HG03066 (cell line): ENCODE results near the gene C12orf76.

Experiments used
- ATAC-seq: cut with Tn5 transposase; IDR thresholded peaks from one replicate; pipeline ENCODE4 v1.9.1; 2021; ENCODE audit warnings: low read depth; ENCODE audit not compliant: unreplicated experiment

C12orf76 gene

GRCh38 chr12:109998241-109998903 is 50.0 kb downstream of the C12orf76 start:
- no peak for ATAC-seq

DNA sequence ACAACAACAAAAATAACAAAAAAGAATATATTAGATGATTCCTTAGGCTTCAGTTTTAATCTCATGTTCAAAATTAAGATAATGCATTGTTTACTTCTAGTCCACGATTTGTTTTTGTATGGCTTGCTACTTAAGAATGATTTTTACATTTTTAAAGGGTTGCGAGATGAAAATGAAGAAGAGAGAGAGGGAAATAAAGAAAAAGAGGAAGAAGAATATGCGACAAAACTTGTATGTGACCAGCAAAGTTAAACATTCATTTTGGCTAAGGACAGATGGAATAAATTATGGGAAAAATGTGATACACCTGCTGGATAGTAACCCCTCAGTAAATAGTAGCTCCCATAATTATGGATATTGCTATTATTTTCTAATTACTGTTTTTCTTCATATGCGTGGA is 50.9 kb downstream of the C12orf76 start:
- ATAC-seq, result no peak

DNA sequence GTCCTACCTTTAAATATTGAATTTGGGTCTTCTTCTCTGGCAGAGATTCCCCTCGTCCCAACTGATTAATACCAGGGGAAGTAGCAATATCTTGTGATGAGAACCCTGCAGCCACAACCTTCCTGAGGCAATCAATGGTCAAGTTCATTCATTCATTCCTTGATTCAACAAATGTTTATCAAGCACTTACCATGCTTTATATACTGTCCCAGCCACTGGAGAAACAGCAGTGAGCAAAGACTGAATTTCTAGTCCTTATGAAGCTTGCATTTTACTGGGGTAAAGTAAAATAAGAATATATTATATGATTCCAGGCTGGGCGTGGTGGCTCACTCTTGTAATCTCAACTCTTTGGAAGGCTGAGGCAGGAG is 51.9 kb downstream of the C12orf76 start:
- ATAC-seq, result no peak

DNA sequence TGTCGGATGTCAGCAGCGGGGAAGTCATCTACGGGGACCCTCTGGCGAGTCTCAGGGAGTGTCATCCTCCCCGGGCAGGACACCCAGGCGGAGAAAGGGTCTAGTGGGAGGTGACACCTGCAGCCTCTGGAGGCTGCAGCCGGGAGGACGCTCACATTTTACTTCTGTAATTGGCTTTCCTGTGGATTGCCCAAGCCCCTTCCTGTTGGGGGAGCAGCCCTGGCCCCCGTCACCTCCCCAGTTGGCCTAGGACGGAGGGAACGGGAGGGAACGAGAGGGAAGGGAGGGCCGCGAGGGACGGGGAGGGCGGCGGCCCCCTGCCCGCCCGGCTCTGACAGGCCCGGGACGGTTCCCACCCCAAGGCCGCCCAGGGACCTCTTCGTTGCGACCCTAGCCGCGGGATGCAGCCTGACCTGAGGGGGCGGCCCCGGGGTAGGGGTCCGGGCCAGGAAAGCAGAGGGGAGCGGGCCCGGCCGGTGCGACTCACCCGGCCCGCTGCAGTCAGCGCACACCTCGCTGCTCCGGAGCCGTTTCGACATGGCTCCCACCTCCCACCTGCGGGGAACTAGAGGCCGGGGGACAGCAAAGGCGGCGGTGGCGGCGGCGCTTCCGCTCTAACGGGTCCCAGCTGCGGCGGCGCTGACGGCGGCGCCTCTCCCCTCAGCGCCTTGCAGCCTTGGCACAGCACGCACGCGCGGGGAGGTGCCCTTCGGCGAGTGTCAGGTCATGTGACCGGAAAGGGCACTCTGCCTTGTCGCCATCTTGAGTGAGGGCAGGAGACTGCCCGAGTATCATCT is 52.4 kb downstream of the C12orf76 start, which contains the start of gene GIT2:
Gene GIT2 (minus strand): TSS at position 683 of the 797 bp plus-strand sequence. CDS start 144 bp downstream, at position 539.
- ATAC-seq, result peak; percentile 51

GRCh38 chr12:109995361-109995685 is 53.0 kb downstream of the C12orf76 start:
- ATAC-seq, result no peak

GRCh38 chr12:109994401-109995175 is 53.7 kb downstream of the C12orf76 start:
- no peak for ATAC-seq

DNA sequence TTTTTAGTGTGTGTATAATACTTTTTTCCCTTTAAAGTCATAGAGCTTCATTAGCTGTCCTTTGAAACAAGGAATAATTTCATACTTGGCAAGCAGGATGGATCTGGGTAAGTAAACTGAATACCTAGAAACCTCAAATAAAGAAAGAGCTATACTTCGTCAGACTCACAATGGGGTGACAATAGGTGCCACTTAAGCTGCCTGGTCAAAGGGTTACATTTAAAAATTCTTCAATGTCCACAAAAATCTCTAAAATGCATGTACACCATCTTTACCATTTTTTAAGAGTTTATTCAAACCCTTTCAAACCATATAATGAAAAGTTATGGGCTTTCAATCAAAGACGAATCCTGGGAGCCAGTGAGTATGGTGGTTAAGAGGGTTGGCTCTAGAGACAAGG is 55.2 kb downstream of the C12orf76 start:
- ATAC-seq, result no peak

- no peak for ATAC-seq
Observed at GRCh38 chr12:109991586-109991985, 56.7 kb downstream of the C12orf76 start.
